Stimulated activated CD8-positive, alpha-beta memory T cell treated with anti-CD3 and anti-CD28 coated beads, Interleukin-12 subunit alpha, Interleukin-12 subunit beta, amount 100 ng/mL, for 24 hours (primary cell): ENCODE measurements around the gene BPHL.
"Not testable (repeated sequence)": the region's sequence is repeated elsewhere in the genome, so short reads cannot be mapped to it uniquely, and the experiment has no call there.

ENCODE experiments used
- DNase-seq: peaks from one replicate; pipeline ENCODE4 v3.0.0-alpha.2; 2020; ENCODE audit errors: extremely low read depth

Gene BPHL

GRCh38 chr6:3179945-3180344, 61.4 kb downstream of the BPHL start:
- not testable (repeated sequence) for DNase-seq

- DNase-seq: no peak
These were observed 62.6 kb downstream of the BPHL start for GRCh38 chr6:3181105-3181504.

GRCh38 chr6:3183066-3183465, 64.6 kb downstream of the BPHL start:
- no peak for DNase-seq

GRCh38 chr6:3186974-3187382, 68.5 kb downstream of the BPHL start:
- DNase-seq: no peak

GRCh38 chr6:3188262-3188661, 69.8 kb downstream of the BPHL start:
- DNase-seq: no peak

GRCh38 chr6:3189192-3189591, 70.7 kb downstream of the BPHL start:
- not testable (repeated sequence) for DNase-seq

- no peak for DNase-seq
These were observed 71.5 kb downstream of the BPHL start for GRCh38 chr6:3190056-3190455.

GRCh38 chr6:3190779-3191178, 72.3 kb downstream of the BPHL start:
- DNase-seq: no peak

GRCh38 chr6:3193102-3193849, 74.8 kb downstream of the BPHL start:
- DNase-seq: no peak

GRCh38 chr6:3194535-3195419, 76.3 kb downstream of the BPHL start:
- no peak for DNase-seq

- DNase-seq: no peak
These were observed 76.8 kb downstream of the BPHL start for GRCh38 chr6:3195420-3195694.

GRCh38 chr6:3195695-3196497, 77.4 kb downstream of the BPHL start:
- DNase-seq: no peak

- DNase-seq: no peak
These were observed 78.3 kb downstream of the BPHL start for GRCh38 chr6:3196770-3197169.

- not testable (repeated sequence) for DNase-seq
These were observed 79.2 kb downstream of the BPHL start for GRCh38 chr6:3197734-3198133.

- DNase-seq: no peak
These were observed 80.9 kb downstream of the BPHL start for GRCh38 chr6:3199382-3199781.

- no peak for DNase-seq
These were observed 82.2 kb downstream of the BPHL start for GRCh38 chr6:3200682-3201081.

- DNase-seq: no peak
These were observed 82.9 kb downstream of the BPHL start for GRCh38 chr6:3201388-3201787.
